Stimulated activated naive CD8-positive, alpha-beta T cell treated with anti-CD3 and anti-CD28 coated beads, Interleukin-15, Interleukin-2, amounts not matched to agents 100 U/mL and 50 U/mL, for 24 hours (primary cell): ENCODE measurements around the gene CALR3.
"Not testable (repeated sequence)": the region's sequence is repeated elsewhere in the genome, so short reads cannot be mapped to it uniquely, and the experiment has no call there.

Experiments used
- ATAC-seq: fragments of 150-1000 bp; cut with Tn5 transposase; one replicate; pipeline ENCODE4 v1.10.0; 2021
- DNase-seq: peaks from one replicate; pipeline ENCODE4 v3.0.0; 2021

CALR3 gene

GRCh38 chr19:16496613-16496983 is 631 bp upstream of the CALR3 start:
- peak; percentile 8 for DNase-seq
- no peak for ATAC-seq

- ATAC-seq, DNase-seq: not testable (repeated sequence)
These were observed 9.5 kb downstream of the CALR3 start for GRCh38 chr19:16486476-16486875.

GRCh38 chr19:16482745-16483144 is 13.2 kb downstream of the CALR3 start:
- no peak for ATAC-seq
- no peak for DNase-seq

GRCh38 chr19:16477311-16477710 is 18.7 kb downstream of the CALR3 start:
- no peak for ATAC-seq

GRCh38 chr19:16476401-16476800 is 19.6 kb downstream of the CALR3 start:
- DNase-seq: no peak
- ATAC-seq: no peak

More at GRCh38 chr19:16477311-16477710, 18.7 kb downstream of the CALR3 start:
- no peak for DNase-seq

GRCh38 chr19:16473875-16474392 is 22.0 kb downstream of the CALR3 start:
- ATAC-seq: no peak

GRCh38 chr19:16472992-16473391 is 23.0 kb downstream of the CALR3 start:
- no peak for ATAC-seq
- no peak for DNase-seq

More at GRCh38 chr19:16473875-16474392, 22.0 kb downstream of the CALR3 start:
- DNase-seq: no peak

GRCh38 chr19:16472559-16472899 is 23.4 kb downstream of the CALR3 start:
- not testable (repeated sequence) for ATAC-seq, DNase-seq

GRCh38 chr19:16470911-16471811 is 24.8 kb downstream of the CALR3 start:
- DNase-seq (peak; percentile 38), ATAC-seq (peak; percentile 24)

- ATAC-seq (no peak), DNase-seq (no peak)
These were observed 25.4 kb downstream of the CALR3 start for GRCh38 chr19:16470541-16470910.

- ATAC-seq: no peak
- DNase-seq: no peak
These were observed 28.4 kb downstream of the CALR3 start for GRCh38 chr19:16467581-16467980.

- not testable (repeated sequence) for DNase-seq, ATAC-seq
These were observed 29.1 kb downstream of the CALR3 start for GRCh38 chr19:16466802-16467427.

GRCh38 chr19:16465239-16465638 is 30.7 kb downstream of the CALR3 start:
- ATAC-seq (no peak), DNase-seq (no peak)

- ATAC-seq: peak; percentile 24
- no peak for DNase-seq
These were observed 31.9 kb downstream of the CALR3 start for GRCh38 chr19:16463991-16464575.

GRCh38 chr19:16463341-16463990 is 32.5 kb downstream of the CALR3 start:
- DNase-seq: no peak
- no peak for ATAC-seq

- ATAC-seq: no peak
- DNase-seq: no peak
These were observed 33.2 kb downstream of the CALR3 start for GRCh38 chr19:16462757-16463250.

- ATAC-seq (no peak), DNase-seq (no peak)
These were observed 34.3 kb downstream of the CALR3 start for GRCh38 chr19:16461630-16462051.

- no peak for DNase-seq
These were observed 35.5 kb downstream of the CALR3 start for GRCh38 chr19:16460454-16460853.

GRCh38 chr19:16459680-16460079 is 36.3 kb downstream of the CALR3 start:
- DNase-seq: no peak
- no peak for ATAC-seq

More at GRCh38 chr19:16460454-16460853, 35.5 kb downstream of the CALR3 start:
- no peak for ATAC-seq

- no peak for ATAC-seq
- DNase-seq: no peak
These were observed 37.3 kb downstream of the CALR3 start for GRCh38 chr19:16458391-16459341.

GRCh38 chr19:16457954-16458331 is 38.0 kb downstream of the CALR3 start:
- ATAC-seq (no peak), DNase-seq (no peak)
